Stimulated activated CD4-positive, alpha-beta T cell treated with anti-CD3 and anti-CD28 coated beads, Interleukin-4, amount 100 ng/mL, for 24 hours (primary cell): ENCODE results near the gene MTMR6.

Source experiments
- DNase-seq: peaks from one replicate; pipeline ENCODE4 v3.0.0-alpha.2; 2020

MTMR6 gene

DNA sequence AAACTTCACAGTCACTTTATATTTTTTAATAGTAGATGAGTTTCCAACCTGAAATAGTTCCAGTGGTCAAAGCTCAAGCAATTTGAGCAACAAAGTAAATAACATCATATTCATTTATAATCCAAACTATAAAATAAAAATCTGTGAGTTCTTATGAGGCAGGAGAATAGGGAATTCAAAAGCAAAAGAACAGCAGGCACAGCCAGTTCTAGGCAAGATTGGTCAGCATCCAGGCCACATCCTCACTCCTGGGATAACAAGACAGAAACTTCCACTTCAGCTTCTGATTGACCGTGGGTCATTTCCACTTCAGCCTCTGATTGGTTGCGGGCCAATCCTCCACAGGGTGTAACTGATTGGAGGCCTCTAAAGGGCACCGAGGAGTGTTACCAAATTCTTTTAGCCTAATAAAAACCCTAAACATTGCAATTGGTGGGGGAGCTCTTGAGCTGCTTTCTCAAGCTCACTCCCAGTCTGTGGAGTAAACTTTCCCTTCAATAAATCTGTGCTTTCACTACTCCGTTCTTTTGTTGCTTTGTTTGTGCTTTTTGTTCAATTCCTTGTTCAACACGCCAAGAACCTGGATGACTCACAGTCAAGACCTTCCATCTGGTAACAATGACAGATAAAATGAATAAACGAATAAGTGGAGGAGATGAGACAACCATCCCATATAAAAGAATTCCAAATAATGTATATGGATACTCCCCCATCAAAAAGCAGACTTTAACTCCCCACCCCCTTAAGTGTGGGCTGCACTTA is 72.6 kb downstream of the MTMR6 start:
- DNase-seq, result no peak

DNA sequence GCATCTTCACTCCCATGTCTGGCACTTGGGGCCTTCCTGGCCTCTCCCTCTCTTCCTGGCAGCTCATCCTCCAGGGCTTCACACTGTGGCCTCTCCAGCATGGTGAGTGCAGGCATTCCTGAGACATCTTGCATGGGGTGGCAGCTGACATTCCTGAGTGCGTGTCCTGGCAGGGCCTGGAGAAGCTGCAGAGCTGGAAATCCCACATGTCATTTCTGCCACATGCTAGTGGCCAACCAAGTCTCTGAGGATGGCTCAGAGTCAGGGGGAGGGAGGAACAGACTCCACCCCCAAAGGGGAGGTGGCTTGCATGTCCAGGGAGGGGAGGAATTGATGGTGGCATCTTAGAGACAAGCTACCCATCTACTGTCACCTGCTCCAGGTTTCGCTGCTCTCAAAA is 73.6 kb downstream of the MTMR6 start:
- no peak for DNase-seq

DNA sequence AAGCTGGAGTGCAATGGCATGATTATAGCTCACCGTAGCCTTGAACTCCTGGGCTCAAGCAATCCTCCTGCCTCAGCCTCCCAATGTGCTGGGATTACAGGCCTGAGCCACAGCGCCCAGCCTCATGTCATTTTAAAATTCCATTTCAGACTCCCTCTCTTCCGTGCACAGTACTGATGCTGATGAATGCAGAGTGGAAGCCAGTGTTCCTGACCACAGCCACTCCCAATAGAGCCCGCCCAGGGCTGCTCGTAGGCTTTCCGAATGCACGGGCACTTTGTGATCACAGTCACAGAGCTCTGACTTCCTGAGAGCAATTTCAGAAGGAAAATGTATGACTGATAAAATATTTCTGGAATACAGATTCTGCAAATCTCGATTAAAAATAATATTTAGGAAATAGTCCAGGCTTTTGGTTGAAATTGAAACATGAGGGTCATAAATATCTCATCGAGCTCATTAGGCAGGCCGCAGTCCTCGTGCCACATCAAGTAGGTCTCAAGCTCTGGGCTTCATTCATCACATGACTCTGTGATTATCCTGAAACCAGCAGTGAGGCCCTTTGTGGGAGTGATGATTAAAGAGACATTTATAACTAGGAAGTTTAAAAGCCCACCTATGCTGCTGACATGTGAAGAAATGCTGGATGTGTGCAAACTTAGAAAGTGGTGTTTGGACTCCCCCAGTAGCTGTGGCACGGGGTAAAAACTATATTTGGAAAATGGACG is 76.3 kb downstream of the MTMR6 start:
- DNase-seq, result no peak

DNA sequence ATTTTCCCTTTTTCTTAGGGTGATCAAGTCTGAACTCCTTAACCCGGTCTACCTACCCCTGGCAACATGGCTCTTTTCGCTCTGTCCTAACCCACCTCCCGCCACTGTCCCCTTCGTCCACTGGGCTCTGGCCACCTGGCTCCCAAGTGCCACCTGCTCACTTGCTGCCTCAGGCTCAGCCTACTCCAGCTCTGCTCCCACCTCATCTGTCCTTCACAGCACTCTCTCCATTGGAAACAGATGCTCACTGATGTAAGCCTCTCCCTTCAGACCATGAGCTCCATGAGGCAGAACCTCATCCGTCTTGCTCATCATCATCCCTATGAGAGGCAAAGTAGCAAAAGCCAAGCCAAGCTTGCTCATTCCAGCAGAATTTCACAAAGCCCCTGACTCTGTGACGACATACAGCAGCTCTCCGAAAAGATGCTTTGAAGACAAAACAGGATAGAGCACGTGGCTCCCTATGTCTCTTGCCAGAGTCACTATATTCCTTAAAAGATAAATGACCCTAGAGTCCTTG is 79.9 kb downstream of the MTMR6 start:
- no peak for DNase-seq

DNA sequence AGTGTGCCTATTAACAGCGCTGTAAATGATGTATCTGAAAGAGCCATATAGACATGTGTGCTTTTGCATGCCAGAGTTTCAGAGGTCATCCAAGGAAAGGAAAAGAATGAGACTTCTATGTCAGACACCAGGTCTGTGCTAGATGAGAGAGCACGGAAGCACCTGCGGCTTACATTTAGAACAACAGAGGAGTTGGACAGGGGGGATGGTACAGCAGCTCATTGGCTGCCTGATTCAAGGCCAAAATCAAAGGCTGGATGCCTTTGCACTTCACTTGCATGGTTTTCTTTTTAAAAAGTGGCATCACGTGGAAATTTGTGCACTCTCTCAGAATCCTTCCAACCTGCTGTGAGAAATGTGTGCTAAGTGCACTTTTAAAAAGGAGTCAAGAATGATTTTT is 82.4 kb downstream of the MTMR6 start:
- no peak for DNase-seq

DNA sequence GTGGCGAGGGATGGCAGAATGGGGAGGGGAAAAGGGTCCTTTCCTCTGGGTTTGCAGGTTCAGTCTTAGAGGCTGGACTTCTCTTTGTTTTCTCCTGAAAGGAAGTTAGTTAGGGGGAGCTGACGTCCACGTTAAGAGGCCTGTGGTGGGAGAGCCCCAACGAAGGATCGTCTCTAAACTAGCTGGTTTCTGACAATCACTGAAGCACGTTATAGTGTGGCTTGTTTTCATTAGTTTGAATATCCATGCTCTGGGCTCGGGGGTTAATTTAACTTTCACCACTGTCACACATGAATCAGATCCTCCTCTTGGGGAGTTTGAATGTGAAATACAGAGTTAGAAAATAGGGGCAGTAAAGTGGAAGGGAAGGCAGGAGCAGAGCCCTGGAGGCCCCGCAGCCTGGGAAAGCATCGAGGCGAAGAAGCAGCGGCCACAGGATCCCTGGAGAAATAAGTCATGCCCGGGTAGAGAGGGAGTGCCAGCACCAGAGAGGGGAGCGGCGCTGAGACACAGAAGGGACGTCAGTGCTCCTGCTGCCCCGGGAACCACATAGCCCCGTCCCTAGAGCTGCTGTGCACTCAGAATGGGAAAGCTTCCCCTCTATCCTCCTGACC is 84.1 kb downstream of the MTMR6 start:
- DNase-seq, result no peak

DNA sequence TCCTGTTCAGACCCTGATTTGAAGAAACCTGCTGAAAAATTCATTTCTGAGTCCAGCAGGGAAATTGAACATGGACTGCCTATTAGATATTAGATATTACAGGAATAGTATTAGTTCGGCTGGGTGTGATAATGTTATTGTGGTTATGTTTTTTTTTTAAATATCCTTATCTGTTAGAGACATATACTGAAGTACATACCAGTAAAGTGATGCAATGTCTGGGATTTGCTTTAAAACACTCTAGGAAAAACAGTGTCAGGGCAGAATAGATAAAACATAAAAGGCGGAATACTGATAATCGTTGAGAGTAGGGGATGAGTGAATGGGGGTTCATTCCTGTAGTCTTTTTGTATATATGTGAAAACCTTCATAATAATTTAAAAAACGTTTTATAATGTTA is 86.5 kb downstream of the MTMR6 start:
- no peak for DNase-seq

DNA sequence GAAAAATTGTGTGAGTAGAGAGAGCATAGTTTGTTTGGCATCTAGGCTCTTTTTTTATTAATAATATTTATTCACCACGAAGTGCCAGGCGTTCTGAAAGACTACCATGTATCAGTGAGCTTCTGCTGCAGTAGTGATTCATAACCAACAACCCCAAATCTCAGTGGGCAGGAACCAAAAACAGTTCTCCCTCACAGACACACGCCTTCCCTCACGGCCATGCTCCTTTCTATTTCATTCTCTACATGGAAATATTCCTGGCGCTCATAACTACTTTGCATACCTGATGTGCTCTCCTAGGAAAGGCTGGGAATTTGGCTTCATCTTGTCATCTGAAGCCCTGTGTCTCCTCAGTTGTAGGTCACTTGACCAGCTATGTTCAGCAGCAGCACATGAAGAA is 88.6 kb downstream of the MTMR6 start:
- DNase-seq, result no peak

DNA sequence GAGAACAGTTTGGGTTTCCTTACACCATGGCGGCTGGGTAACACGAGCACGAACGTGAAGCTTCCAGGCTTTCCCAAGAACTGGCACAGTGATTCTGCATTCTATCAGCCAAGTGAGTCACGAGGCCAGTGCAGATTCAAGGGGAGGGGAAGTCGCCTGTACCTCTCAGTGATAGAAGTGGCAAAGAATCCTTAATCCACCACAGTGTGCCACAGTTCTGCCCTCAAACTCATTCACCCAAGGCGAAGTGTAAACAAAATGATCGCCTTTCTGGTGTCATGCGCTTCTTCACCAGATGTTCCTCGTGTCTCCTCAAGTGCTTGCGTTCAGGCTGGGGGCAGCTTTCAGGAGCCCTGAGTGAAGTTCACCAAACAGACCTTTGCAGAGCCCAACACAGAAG is 90.3 kb downstream of the MTMR6 start:
- no peak for DNase-seq
